ENCODE measurements around the gene CEP89.
"Not testable (repeated sequence)": the region's sequence is repeated elsewhere in the genome, so short reads cannot be mapped to it uniquely, and the experiment has no call there.

The CEP89 gene

DNA sequence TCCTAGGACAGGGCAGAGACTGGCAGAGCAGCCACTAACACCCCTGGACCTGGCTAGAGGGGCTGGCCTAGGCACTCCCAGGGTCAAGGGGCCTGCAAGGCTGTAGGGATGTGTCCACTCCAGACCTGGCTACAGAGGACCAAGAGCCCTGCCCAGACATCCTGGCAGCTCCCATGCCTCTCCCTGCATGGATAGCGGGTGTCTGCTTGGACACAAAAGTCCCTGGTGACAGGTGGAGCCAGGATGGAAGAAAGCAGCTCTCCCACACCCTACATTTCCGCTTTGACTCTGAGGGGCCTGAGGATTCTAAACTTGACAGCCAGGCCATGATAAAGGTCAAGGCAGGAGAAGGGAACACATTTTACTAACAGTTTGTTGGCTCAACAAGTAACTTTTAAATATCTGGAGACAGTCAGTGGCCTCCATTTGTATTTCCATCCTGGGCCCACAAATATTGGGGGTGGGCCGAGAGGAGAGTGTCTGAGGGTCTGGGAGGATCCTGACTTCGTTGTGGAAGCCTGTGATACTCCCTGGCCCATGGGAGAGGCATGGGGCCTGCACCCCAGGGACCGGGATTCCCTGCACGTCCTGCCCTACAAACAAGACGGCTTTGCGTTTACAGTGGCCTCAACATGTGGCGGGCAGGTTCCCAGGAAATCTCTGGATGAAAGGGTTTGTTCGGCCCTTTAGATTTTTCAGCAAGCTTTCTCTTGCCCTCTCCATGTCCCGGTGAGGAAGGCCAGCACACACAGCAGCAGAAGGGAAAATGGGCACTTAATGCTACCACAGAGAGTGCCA, 82.4 kb downstream of the CEP89 start:
- Histone ChIP-seq H3K27me3 (ENCODE audit: low read depth, low read length) (no peaks in the 10 kb centered on the region), H3K4me3 (ENCODE audit: low read length) (no peak overlapping the region), H3K79me2 (ENCODE audit: low read length) (no peaks in the 10 kb centered on the region), H3K9me3 (ENCODE audit: insufficient read depth, low read length) (peaks cover 29% of the 10 kb centered on the region; the same call in 1 of the 2 replicates), H3K36me3 (replicated peaks; ENCODE audit: low read depth, low read length) (peaks cover 18% of the 10 kb centered on the region), H3K4me2 (ENCODE audit: low read length) (no peak overlapping the region), H3K9ac (ENCODE audit: low read length) (no peak overlapping the region), H3K27ac (ENCODE audit: low read length) (no peak overlapping the region), H4K20me1 (ENCODE audit: insufficient read depth, low read length) (no peaks in the 10 kb centered on the region), H2AFZ (ENCODE audit: low read depth, low read length) (no peak overlapping the region), H3K4me1 (ENCODE audit: low read length) (no peaks in the 10 kb centered on the region)
- no peak for TF ChIP-seq EZH2phosphoT487 (IDR thresholded peaks at IDR 0.05; ENCODE audit: low read depth)
- TF ChIP-seq, protein P1, sequence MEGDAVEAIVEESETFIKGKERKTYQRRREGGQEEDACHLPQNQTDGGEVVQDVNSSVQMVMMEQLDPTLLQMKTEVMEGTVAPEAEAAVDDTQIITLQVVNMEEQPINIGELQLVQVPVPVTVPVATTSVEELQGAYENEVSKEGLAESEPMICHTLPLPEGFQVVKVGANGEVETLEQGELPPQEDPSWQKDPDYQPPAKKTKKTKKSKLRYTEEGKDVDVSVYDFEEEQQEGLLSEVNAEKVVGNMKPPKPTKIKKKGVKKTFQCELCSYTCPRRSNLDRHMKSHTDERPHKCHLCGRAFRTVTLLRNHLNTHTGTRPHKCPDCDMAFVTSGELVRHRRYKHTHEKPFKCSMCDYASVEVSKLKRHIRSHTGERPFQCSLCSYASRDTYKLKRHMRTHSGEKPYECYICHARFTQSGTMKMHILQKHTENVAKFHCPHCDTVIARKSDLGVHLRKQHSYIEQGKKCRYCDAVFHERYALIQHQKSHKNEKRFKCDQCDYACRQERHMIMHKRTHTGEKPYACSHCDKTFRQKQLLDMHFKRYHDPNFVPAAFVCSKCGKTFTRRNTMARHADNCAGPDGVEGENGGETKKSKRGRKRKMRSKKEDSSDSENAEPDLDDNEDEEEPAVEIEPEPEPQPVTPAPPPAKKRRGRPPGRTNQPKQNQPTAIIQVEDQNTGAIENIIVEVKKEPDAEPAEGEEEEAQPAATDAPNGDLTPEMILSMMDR (IDR thresholded peaks at IDR 0.05; ENCODE audit: low read depth, low read length), result no peak

DNA sequence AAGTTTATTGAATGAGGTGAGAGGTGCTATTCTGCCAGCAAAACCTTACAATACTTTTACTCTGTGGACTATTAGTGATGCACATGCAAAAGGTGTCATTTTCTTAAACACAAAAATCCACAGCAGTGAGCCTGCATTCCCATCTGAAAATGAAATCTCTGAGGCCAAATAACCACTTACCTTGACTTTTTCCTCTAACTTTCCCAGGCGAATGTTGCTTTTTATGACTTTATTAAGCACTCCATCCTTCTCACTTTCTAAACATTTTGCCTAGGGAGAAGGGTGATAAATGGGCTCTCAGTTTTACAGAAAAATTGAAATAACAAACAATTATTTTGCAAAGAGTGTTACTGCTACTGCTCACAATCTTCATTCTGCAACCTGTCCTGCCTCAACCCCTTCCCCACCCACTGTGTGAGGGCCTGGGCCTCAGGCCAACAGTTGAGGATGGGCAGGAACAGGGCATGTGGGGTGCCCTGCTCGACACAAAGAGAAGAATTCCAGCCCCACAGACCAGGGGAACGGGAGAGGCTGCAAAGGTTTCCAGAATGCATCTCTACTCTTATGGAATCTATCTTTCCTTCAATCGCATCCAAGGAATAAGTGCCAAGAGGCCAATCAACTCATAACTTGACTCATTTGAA, 84.1 kb downstream of the CEP89 start:
- peaks cover 4% of the 10 kb centered on the region for H3K36me3 ChIP-seq (replicated peaks; ENCODE audit: low read depth, low read length)

DNA sequence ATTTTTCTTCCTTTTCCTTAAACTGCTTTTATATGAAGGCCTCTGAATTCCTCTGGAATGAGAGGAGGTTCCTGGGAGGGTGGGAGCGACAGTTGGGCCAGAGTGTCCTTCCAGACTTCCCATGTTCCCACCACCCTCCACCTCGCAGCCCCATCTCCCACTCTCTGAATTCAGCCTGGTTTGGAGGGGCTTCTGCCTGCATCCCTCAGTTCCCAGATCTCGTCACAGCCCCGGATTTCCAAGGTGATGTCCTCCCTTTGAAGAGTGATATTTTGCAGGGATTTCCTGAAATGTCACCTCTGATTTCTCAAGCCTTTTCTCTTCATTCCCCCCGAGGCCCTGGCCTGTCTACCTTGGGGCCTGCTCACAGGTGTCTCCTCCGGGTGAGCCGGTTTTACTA, 85.5 kb downstream of the CEP89 start:
- Histone ChIP-seq H3K4me1 (ENCODE audit: low read length) (no peaks in the 10 kb centered on the region), H4K20me1 (ENCODE audit: insufficient read depth, low read length) (no peaks in the 10 kb centered on the region), H3K79me2 (ENCODE audit: low read length) (no peaks in the 10 kb centered on the region), H3K9ac (ENCODE audit: low read length) (no peak overlapping the region), H3K27ac (ENCODE audit: low read length) (no peak overlapping the region), H3K36me3 (replicated peaks; ENCODE audit: low read depth, low read length) (peaks cover 2% of the 10 kb centered on the region), H3K4me2 (ENCODE audit: low read length) (no peak overlapping the region), H3K9me3 (ENCODE audit: insufficient read depth, low read length) (peaks cover 3% of the 10 kb centered on the region; the same call in 1 of the 2 replicates), H3K27me3 (ENCODE audit: low read depth, low read length) (no peaks in the 10 kb centered on the region), H2AFZ (ENCODE audit: low read depth, low read length) (no peak overlapping the region), H3K4me3 (ENCODE audit: low read length) (no peak overlapping the region)
- TF ChIP-seq EZH2phosphoT487 (IDR thresholded peaks at IDR 0.05; ENCODE audit: low read depth), result no peak
- TF ChIP-seq, protein P1 (IDR thresholded peaks at IDR 0.05; ENCODE audit: low read depth, low read length), result no peak

More for the DNA sequence above, 84.1 kb downstream of the CEP89 start:
- no peak for TF ChIP-seq EZH2phosphoT487 (IDR thresholded peaks at IDR 0.05; ENCODE audit: low read depth)
- TF ChIP-seq, protein P1 (IDR thresholded peaks at IDR 0.05; ENCODE audit: low read depth, low read length), result no peak
- H4K20me1 ChIP-seq (ENCODE audit: insufficient read depth, low read length), result no peaks in the 10 kb centered on the region
- no peak overlapping the region for H3K27ac ChIP-seq (ENCODE audit: low read length)
- no peak overlapping the region for H3K4me3 ChIP-seq (ENCODE audit: low read length)
- H3K4me1 ChIP-seq (ENCODE audit: low read length), result no peaks in the 10 kb centered on the region
- H2AFZ ChIP-seq (ENCODE audit: low read depth, low read length), result no peak overlapping the region
- no peaks in the 10 kb centered on the region for H3K79me2 ChIP-seq (ENCODE audit: low read length)
- H3K9ac ChIP-seq (ENCODE audit: low read length), result no peak overlapping the region
- H3K27me3 ChIP-seq (ENCODE audit: low read depth, low read length), result no peaks in the 10 kb centered on the region
- H3K4me2 ChIP-seq (ENCODE audit: low read length), result no peak overlapping the region
- peaks cover 13% of the 10 kb centered on the region; the same call in 1 of the 2 replicates for H3K9me3 ChIP-seq (ENCODE audit: insufficient read depth, low read length)

DNA sequence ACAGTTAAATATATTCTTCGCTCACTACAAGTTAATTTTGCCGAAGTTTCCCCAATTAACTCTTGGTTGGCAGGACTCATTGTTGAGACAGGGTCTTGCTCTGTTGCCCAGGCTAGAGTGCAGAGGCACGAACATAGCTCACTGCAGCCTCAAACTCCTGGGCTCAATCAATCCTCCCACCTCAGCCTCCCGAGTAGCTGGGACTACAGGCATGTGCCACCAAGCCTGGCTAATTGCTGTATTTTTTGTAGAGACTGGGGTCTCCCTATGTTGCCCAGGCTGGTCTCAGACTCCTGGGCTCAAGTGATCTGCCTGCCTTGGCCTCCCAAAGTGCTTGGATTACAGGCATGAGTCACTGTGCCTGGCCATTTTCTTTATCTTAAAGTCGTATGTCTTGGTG, 86.5 kb downstream of the CEP89 start:
- H3K36me3 ChIP-seq (replicated peaks; ENCODE audit: low read depth, low read length); H3K9ac ChIP-seq (ENCODE audit: low read length); H3K79me2 ChIP-seq (ENCODE audit: low read length); H3K4me1 ChIP-seq (ENCODE audit: low read length); H3K27ac ChIP-seq (ENCODE audit: low read length); H3K4me3 ChIP-seq (ENCODE audit: low read length); H4K20me1 ChIP-seq (ENCODE audit: insufficient read depth, low read length); H2AFZ ChIP-seq (ENCODE audit: low read depth, low read length); H3K9me3 ChIP-seq (ENCODE audit: insufficient read depth, low read length); H3K27me3 ChIP-seq (ENCODE audit: low read depth, low read length); H3K4me2 ChIP-seq (ENCODE audit: low read length): not testable (repeated sequence)

Measured in OCI-LY3 (cell line).